Superior temporal gyrus (tissue), 1 donor: ENCODE data around the gene ERGIC1.

Experiments
- DNase-seq: peaks from one replicate; pipeline ENCODE4 v3.0.0-alpha.2; 2016; ENCODE audit errors: extremely low spot score

Gene ERGIC1

DNA sequence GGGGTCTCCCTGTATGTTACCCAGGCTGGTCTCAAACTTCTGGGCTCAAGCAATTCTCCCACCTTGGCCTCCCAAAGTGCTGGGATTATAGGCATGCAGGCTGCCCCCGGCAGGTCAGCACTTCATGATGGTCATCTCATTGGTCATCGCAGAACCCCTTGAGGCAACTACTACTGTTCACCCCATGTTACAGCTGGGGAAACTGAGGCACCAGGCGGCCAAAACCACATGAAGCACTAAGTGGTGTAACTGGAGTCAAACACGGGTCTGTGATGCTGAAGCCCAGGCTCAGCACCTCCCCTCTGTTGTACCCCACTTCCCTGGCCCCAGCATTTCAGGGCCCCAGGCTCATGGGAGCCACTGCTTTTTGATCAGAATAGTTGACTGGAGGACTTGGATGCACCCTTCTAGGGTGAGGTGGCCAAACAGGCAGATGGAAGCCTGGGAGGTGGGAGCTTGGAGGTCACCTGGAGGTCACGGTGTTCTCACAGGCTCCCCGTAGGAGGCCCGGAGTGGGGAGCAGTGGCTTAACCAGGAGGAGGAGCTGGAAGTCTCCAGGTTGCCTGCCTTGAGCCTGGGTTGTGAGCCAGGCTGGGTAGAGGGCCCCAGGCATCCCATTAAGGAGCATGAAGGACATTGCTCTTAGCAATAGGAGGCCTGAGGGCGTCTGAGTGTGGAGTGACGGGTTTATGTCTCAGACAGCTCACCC, 67.9 kb downstream of the ERGIC1 start:
- DNase-seq = no peak

DNA sequence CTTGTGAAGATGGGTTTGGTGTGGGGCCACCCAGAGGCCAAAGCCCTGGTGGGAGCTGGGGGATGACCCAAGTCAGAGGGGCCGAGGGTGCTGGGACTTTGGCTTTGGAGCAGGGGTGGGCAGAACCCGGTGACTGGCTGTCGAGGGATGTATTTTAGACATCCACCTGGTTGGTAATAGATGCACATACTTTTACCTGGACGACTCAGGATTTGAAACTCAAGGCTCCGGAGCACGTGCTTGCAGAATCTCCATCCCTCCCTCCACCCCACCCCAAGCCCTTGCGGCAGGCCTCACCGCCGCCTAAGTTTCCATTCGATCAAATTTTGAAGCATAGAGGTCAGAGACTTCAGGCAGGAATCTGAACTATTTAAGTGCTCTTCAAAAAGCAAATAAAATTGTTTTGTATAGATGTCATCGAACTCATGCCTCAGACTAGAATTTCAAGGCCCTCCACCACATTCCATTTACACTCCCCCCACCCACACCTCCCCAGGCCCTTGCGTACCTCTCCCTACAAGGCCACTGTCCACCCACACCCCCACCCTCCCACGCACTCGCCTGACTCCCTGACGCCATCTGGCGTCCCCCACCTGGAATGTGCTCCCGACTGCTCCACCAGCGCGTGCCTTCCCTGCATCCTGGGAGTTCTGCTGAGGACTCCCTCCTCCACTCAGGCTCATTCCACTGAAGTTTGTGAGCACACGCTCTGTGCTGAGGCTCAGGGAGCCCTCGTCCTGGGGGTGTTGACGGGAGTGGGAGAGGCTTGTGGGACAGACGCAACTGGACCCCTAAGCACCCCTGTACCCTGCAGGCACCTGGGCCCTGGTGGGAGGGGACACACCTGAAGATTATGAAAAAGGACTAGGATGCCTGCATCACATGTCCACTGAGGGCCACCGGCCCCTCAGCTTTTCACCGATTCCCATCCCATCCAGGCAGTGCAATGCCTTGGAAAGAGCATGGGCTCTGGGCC, 68.7 kb downstream of the ERGIC1 start:
- no peak for DNase-seq

DNA sequence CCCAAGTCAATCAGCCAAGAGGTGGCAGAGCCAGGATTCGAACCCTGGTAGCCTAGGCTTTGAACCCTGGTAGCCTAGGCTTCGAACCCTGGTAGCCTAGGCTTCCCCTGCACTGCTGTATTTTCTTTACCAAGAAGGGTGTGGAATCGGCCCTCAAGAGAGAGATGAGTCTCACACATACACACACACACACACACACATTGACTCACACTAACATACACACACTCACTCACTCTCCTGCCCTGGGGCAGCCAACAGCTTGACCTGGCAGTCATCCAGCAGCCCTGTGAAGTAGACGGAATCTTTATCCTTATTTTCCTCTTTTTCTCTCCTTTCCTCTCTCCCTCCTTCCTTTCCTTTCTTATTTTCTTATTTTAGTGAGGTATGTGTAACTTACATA, 69.7 kb downstream of the ERGIC1 start:
- no peak for DNase-seq

DNA sequence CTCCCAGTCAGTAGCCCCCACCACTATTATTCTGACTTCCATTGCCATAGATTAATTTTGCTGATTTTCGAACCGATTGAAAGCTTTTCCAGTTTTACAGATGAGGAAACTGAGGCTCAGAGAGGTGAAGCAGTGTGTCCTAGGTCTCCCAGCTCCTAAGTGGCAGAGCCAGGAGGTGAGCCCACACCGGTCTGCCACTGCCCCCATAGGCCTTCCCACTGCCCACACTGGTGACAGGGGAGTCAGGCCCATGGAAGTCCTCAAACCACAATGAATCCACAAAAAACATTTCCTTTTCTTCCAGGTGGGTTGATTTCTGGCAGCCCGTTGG, 70.2 kb downstream of the ERGIC1 start:
- no peak for DNase-seq

DNA sequence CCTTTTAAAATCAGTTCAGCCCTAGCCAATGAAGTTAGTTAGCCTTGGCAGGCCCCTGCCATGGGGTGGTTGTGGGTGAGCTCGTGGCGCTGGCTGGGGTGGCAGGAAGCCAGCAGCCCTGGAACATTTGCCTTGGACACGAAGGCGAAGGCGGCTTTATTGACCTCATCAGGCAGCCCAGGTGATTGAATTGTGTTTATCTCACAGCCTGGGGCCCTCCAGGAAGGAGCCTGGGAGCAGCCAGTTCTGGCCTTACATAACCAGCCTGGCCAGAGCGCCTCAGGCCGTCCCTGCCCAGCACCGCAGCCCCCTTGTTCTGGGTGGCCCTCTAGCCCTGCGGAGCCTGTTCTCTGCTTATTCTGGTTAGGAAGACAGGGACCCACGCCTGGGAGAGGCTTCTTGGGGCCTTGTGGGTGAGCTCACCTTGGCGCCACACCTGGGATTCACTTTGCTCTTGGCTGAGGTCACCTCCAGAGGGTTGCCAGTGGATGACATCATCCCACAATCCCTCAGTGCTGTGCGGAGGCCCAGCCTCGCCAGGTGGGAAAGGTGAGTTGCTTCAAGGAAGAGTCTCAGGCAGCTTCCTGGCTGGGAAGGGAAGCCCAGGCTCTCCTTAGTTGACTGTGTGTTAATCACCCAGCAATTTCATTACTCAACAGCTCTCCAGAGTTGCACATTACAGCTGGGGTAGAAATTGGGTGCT, 70.7 kb downstream of the ERGIC1 start:
- no peak for DNase-seq

DNA sequence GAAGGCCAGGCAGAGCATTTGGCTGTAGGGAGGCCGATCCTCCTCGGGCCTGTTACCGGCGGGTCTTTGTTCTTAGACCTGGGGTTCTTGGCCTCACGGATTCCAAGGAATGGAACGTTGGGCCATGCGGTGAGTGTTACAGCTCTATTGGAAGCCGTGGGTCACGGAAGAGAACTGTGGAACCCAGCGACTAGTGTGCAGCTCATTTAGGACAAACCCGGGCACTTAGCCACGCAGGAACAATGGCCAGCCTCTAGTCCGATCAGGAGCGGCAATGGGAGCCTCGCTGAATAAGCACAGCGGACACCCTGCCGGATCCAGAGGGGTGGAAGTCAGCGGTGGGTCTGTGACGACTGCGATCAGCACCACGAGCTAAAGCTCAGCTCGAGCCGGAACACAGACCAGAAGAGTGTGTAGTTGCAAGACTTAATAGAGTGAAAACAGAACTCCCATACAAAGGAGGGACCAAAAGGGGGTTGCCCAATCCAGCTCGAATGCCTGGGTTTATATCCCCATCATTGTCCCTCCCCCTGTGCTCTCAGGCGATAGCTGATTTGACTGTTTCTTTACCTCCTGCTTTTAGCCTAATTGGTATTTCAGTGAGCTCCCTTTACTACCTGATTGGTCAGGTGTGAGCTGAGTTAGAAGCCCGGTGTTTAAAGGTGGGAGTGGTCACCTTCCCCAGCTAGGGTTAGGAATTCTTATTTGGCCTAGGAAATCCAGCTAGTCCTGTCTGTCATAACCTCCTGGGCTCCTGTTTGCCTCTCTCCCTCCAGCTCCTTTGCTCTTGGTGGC, 71.5 kb downstream of the ERGIC1 start:
- peak; percentile 76 for DNase-seq

DNA sequence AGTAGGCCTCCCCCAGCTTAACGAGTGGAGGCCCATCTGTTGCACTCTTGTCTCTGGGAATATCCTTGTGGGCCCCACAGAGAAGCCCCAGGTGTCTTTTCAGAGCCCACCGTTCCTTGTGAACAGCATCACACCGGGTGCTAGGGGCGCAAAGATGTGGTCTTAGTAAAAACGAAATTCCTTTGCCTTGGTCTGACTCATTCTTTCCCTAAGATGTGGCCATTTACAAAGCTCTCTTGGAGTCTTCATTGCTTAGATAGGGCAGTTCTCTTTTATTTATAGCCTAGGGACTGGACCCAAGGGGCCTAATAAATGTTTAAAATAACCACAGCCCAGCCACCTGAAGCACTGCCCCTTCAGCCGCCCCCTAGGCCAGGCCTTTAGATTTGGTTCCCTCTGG, 72.4 kb downstream of the ERGIC1 start:
- no peak for DNase-seq

DNA sequence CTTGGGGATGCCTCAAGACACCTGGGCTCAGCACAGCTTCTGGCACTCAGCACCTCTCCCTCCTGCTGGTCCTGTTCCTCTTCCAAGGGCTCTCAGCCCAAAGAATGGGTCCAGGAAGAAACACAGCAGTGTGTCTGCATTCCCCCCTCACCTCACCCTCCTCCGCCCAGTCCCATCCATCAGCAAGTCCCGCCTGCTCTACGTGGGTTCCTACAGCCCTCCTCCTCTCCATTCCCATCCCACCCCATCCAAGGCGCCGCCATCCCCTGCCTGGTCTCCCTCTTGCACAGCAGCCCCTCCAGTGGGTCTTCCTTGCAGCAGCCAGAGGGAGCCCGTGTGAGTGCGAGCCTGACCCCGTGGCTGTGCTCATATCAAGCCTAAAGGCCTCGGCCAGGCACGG, 72.8 kb downstream of the ERGIC1 start:
- no peak for DNase-seq

DNA sequence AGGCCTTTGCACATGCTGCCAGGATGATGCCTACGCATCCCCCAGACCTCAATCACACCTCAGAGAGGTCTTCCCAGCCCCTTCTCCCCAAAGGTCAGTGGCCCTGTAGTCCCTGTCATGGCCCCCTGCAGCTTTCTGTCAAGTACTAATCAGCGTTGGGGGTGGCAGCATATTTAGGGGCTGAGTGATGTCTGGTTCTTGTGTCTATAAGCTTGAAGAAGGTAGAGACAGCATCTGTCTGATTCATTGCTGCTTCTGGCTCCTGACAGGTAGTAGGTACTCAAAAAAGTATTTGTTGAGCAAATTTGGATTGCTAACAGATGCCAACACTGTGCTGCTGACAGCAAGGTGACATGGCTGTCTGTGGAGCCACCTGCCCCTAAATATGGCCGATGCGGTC, 73.6 kb downstream of the ERGIC1 start:
- no peak for DNase-seq

DNA sequence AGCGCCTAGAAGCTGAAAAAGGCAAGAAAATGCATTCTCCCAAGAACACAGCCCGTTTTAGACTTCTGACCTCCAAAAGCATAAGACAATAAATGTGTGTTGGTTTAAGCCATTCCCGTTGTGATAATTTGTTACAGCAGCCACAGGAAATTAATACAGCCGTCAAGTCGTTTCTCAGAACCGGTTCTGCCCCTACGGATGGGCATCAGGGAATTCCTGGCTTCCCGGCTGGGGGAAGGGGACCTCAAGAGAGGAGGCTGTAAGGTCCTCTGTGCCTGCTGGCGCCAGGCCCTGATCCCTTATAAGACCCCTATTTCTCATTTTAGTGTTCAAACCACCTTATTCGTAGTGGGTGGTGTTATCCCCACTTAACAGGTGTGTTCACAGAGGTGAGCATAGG, 74.6 kb downstream of the ERGIC1 start:
- DNase-seq = no peak

DNA sequence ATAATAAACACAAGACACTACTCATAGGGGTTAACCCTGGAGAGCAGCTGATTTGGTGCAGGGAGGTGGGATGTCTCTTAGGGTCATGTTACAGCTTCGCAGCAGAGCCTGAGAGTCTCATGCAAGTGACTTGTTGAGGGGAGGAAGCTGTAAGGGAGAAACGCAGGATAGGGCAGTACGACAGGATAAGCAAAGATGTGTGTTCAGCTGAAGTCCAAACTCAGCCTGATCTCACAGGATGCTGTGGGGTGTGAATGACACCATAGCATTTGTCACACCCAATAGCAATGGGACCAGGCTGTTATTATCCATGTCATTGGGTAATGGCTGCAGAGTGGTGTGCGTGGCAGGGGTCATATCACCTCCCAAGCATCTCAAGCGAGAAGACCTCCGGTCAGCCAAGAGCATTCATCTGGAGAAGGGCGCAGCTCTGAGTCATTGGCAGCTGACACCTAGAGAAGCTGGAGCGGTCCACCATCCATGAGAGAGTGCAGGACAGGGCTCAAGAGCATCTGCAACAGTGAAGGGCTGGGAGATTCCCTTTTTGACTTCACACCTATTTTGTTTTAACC, 76.0 kb downstream of the ERGIC1 start:
- DNase-seq = no peak

DNA sequence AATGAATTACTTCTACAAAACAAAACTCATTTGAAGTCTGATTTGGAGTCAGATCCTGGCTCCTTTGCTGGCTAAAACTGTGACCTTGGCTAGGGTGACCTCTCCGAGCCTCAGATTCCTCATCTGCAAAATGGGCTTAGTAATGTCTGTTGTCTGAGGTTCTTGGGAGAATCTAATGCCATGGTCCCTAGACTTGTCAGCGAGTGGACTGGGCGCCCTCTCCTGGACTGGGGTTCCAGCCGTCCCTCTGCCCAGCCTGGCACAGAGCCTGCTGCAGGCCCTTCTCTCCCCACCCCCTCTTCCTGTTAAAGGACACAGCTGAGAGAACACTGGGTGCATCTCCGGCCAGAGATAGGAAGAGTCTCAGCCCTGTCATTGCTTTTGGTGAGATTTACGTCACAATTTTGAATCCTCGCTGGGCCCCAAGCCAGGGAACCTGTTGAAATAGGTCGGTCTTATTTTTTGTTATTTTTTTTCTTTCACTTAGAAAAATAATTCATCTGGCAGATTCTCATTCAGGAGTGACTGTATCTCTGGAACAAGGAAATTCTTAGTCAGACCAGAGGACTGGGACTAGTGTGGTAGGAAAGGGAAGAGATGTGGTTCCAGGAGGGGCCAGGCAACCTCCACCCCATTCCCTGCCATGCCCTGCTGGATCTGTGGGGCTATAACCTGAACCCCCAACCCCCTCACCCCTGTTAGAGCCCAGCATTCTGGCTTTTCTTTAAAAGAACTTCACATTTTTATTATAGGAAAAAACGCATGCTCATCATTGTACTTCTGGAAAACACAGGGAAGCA, 77.0 kb downstream of the ERGIC1 start:
- no peak for DNase-seq

DNA sequence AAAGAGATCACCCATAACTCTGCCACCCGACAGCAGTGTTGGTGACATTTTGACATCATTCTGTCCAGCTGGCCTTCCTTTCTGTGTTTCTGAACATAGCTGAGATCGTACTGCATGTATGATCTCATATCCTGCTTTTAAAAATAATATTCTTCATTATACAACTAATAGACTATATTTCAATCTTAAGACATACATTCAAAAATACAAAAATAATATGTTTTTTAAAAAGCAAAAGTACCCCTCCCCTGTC, 77.5 kb downstream of the ERGIC1 start:
- no peak for DNase-seq

DNA sequence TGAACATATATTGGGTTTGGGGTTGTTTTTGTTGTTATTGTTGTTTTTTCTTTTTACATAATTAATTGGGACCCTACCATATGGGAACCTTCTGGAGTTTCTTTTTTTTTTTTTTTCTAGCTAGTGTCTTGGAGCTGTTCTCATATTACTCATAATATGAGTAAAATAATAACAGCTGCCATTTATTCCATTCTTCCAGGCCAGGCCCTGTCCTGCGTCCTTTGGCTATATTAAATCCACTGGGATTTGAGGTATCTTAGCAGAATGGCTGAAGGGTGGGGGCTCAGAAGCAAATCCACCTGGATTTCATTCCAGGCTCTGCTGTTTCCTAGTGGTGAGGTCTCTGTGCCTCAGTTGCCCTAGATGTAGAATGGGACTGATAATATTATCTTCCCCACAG, 77.9 kb downstream of the ERGIC1 start:
- DNase-seq = no peak

DNA sequence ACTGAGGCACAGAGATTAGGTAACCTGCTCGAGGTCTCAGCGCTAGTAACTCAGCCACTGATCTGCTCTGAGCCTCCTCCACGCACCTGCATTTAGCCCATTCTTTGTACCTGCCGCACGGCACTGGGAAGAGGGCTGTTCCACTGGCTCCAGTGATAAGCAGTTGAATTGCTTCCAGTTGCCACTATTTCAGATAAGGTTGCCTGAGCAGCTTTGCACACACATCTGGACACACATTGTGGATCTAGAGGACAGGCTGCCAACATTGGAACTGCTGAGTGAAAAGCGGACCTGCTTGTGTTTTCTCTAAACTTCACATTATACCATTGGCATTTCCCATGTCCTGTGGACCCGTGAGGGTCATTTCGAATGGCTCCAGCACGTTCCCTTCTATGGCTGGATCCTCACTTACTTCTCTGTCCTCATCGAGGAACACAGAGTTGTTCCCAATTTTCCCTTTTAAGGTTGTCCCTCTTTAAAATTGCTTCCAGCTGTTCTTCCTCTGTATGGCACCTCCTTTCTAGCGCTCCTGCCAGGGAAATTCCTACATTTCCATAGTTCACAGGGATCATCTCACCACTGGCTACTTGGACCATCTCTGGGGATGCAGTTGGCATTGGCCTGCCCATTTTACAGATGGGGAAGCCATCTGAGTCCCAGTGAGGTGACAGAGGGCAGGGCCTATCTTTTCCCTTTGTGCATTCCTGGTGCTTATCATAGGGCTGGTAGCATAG, 79.2 kb downstream of the ERGIC1 start:
- DNase-seq = no peak

DNA sequence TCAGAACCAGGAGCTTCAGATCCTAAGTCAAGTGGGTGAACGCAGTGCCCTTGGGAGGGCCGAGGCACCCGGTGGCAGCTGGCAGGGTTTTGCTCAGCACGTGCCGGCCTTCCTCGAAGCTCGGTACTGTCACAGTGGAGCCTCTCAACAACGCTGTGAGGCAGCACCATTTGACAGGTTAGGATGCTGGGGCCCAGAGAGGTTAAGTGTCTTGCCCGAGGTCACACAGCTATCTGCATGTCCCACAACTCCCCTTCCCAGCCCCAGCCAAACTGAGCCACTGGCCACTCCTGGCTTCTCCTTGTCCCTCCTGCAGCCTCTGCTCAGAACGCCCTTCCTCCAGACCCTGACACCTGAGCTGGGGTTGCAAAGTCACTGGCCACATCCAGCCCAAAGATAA, 81.5 kb downstream of the ERGIC1 start:
- no peak for DNase-seq

DNA sequence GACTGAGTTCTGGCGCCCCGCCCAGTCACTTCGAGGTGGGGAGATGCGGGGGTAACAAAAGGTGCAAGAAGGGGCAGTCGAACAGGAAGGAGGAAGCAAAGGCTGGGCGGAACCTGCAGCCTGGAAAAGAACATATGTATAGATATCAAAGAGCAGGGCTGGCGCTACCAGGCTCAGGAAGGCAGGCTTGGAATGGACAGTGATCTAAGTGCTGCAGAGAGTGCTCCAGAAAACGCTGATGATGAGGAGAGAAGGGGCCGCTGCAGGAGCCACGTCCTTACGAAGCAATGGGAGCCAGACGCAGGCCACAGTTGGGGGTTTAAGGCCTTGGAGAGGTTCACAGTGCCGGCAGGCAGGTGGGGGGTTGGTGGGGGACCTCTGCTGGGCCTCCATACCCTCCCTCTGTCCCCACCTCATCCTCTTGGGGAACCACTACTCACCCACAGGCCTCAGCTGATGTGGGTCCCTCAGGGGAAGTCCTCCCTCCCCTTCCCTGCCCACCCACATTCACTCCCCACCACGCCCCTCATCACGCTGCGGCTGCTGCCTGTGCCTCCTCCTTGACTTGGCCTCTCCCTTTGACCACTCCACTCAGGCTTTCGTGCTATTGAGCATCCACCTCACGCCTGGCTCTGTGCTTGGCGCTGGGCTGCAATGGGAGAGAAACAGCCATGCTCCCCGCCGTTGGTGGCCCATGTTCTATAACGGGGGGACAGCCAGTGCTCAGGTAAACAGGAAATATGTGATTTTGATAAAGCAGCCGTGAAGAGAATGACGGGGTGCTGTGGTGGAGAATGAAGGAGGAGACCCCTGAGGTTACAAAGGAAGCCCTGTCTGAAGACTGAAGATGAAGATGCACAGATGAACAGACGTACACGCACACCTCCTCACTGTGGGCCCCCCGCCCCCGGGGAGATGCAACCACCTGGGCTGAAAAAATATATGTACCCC, 84.6 kb downstream of the ERGIC1 start:
- no peak for DNase-seq

DNA sequence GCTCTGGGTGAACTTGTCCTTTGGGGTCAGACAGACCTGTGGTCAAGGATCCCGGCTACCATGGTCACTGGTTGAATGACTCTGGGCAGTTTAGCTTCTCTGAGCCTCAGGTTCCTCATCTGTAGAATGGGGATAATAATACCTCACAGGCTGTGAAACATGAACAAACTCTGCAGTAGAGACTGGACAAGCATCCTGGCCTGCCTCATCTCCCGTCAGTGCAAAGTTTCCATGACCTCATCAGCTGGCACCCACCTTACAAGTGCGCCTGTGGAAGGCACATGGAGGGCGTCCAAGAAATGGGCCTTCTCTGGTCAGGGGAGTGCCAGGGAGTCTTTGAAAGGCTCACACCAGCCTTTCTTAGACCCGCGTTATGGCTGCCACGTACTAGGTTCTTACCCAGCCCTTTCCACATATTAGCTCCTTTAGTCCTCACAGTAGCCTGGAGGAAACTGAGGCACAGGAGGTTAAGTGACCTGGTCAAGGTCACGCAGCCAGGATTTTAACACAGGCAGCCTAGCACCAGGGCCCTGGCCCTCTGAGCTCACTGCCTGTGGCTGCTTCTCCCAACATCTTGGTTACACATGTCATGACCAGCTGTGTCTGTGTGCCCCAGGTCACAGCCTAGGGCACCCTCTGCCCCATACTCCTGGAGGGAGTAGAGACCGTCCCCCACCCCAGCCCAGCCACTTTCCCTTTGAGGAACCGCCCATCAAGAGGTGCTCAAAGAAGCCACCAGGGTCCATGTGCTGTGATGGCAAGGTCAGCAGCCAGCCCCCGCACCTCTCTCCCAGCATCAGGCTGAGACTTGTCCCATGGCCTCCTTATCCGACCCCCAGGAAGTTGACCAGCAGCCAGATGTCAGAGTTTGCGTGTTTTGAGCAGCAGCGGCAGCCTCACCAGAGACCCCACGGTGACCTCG, 85.7 kb downstream of the ERGIC1 start:
- no peak for DNase-seq
